ENCODE results near the gene ALLC. TPM values are rescaled to one million over a fixed set of nuclear protein-coding genes. Genes with fewer than 3 reads are reported as not detected.

ALLC gene
- total RNA-seq, 1 experiment from 2014 or later = not detected

- TF ChIP-seq EZH2 (IDR thresholded peaks at IDR 0.05; ENCODE audit: low read length, unreplicated experiment) (no peak), EZH2phosphoT487 (IDR thresholded peaks at IDR 0.05; ENCODE audit: borderline replicate concordance, low read length) (no peak)
- TF ChIP-seq, protein P1, sequence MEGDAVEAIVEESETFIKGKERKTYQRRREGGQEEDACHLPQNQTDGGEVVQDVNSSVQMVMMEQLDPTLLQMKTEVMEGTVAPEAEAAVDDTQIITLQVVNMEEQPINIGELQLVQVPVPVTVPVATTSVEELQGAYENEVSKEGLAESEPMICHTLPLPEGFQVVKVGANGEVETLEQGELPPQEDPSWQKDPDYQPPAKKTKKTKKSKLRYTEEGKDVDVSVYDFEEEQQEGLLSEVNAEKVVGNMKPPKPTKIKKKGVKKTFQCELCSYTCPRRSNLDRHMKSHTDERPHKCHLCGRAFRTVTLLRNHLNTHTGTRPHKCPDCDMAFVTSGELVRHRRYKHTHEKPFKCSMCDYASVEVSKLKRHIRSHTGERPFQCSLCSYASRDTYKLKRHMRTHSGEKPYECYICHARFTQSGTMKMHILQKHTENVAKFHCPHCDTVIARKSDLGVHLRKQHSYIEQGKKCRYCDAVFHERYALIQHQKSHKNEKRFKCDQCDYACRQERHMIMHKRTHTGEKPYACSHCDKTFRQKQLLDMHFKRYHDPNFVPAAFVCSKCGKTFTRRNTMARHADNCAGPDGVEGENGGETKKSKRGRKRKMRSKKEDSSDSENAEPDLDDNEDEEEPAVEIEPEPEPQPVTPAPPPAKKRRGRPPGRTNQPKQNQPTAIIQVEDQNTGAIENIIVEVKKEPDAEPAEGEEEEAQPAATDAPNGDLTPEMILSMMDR (conservative IDR thresholded peaks at IDR 0.05; ENCODE audit: low read depth, low read length) = no peak
- Histone ChIP-seq H3K4me1 (ENCODE audit: insufficient read depth, low read length) (no peaks in the 10 kb centered on the region), H3K36me3 (ENCODE audit: low read depth, low read length) (no peaks in the 10 kb centered on the region), H3F3A (ENCODE audit: low read length, unreplicated experiment) (no peaks in the 10 kb centered on the region), H3K4me3 (ENCODE audit: low read length) (no peak overlapping the region), H4K20me1 (ENCODE audit: low read length) (no peaks in the 10 kb centered on the region), H3K4me2 (ENCODE audit: low read length) (no peak overlapping the region), H3K27ac (ENCODE audit: low read length) (no peak overlapping the region), H3K79me2 (ENCODE audit: low read length) (no peaks in the 10 kb centered on the region), H2AFZ (ENCODE audit: low read length) (no peak overlapping the region), H3K27me3 (ENCODE audit: low read length) (peaks cover 6% of the 10 kb centered on the region), H3K9ac (ENCODE audit: low read length) (no peak overlapping the region), H3K9me2 (replicated peaks; ENCODE audit: low read length) (no peaks in the 10 kb centered on the region), H3K9me3 (ENCODE audit: low read length) (no peaks in the 10 kb centered on the region)
- DNase-seq = no peak
- intact Hi-C loops (cut with micrococcal nuclease) = no loop called here
- no peak for ATAC-seq
- CTCF ChIA-PET = no interaction called here
- no TSS peak for BruUV-seq (replicated peaks)
- POLR2A ChIA-PET (ENCODE audit: unreplicated experiment) = no interaction called here
Observed at GRCh38 chr2:3624059-3624794, 33.8 kb upstream of the ALLC start.

GRCh38 chr2:3625186-3625585 lies 32.8 kb upstream of the ALLC start:
- Histone ChIP-seq H3K9ac (ENCODE audit: low read length) (no peak overlapping the region), H3K4me2 (ENCODE audit: low read length) (no peak overlapping the region), H3K79me2 (ENCODE audit: low read length) (no peaks in the 10 kb centered on the region), H2AFZ (ENCODE audit: low read length) (no peak overlapping the region), H3K4me1 (ENCODE audit: insufficient read depth, low read length) (no peaks in the 10 kb centered on the region), H3K36me3 (ENCODE audit: low read depth, low read length) (no peaks in the 10 kb centered on the region), H3K27ac (ENCODE audit: low read length) (no peak overlapping the region), H3F3A (ENCODE audit: low read length, unreplicated experiment) (no peaks in the 10 kb centered on the region), H3K9me2 (replicated peaks; ENCODE audit: low read length) (no peaks in the 10 kb centered on the region), H3K4me3 (ENCODE audit: low read length) (no peak overlapping the region), H3K27me3 (ENCODE audit: low read length) (0 out of 2 replicates have a peak, but pooled peaks cover 2% of the 10 kb centered on the region), H3K9me3 (ENCODE audit: low read length) (no peaks in the 10 kb centered on the region), H4K20me1 (ENCODE audit: low read length) (no peaks in the 10 kb centered on the region)
- CTCF ChIA-PET = no interaction called here
- intact Hi-C loops (cut with micrococcal nuclease) = no loop called here
- ATAC-seq (no peak), DNase-seq (no peak)
- TF ChIP-seq EZH2phosphoT487 (IDR thresholded peaks at IDR 0.05; ENCODE audit: borderline replicate concordance, low read length) = no peak
- TF ChIP-seq, protein P1 (conservative IDR thresholded peaks at IDR 0.05; ENCODE audit: low read depth, low read length) = no peak
- TF ChIP-seq EZH2 (IDR thresholded peaks at IDR 0.05; ENCODE audit: low read length, unreplicated experiment) = no peak
- POLR2A ChIA-PET (ENCODE audit: unreplicated experiment) = no interaction called here
- BruUV-seq (replicated peaks) = no TSS peak

- H3K27me3 ChIP-seq (ENCODE audit: low read length) = 0 out of 2 replicates have a peak, but pooled peaks cover 2% of the 10 kb centered on the region
- TF ChIP-seq EZH2phosphoT487 (IDR thresholded peaks at IDR 0.05; ENCODE audit: borderline replicate concordance, low read length) (no peak), EZH2 (IDR thresholded peaks at IDR 0.05; ENCODE audit: low read length, unreplicated experiment) (no peak)
- TF ChIP-seq, protein P1 (conservative IDR thresholded peaks at IDR 0.05; ENCODE audit: low read depth, low read length) = no peak
- no peaks in the 10 kb centered on the region for H3K4me1 ChIP-seq (ENCODE audit: insufficient read depth, low read length)
- no peak overlapping the region for H2AFZ ChIP-seq (ENCODE audit: low read length)
- DNase-seq = no peak
- ATAC-seq = no peak
- no peaks in the 10 kb centered on the region for H3K79me2 ChIP-seq (ENCODE audit: low read length)
- no peaks in the 10 kb centered on the region for H3K9me2 ChIP-seq (replicated peaks; ENCODE audit: low read length)
- H4K20me1 ChIP-seq (ENCODE audit: low read length) = no peaks in the 10 kb centered on the region
- no peak overlapping the region for H3K4me2 ChIP-seq (ENCODE audit: low read length)
- BruUV-seq (replicated peaks) = no TSS peak
- H3K9ac ChIP-seq (ENCODE audit: low read length) = no peak overlapping the region
- CTCF ChIA-PET = no interaction called here
- no peaks in the 10 kb centered on the region for H3K36me3 ChIP-seq (ENCODE audit: low read depth, low read length)
- POLR2A ChIA-PET (ENCODE audit: unreplicated experiment) = no interaction called here
- intact Hi-C loops (cut with micrococcal nuclease) = no loop called here
- H3F3A ChIP-seq (ENCODE audit: low read length, unreplicated experiment) = no peaks in the 10 kb centered on the region
- H3K4me3 ChIP-seq (ENCODE audit: low read length) = no peak overlapping the region
- no peaks in the 10 kb centered on the region for H3K9me3 ChIP-seq (ENCODE audit: low read length)
- H3K27ac ChIP-seq (ENCODE audit: low read length) = no peak overlapping the region
Observed at GRCh38 chr2:3626118-3626811, 31.7 kb upstream of the ALLC start.

Data from PC-3 (cell line).